ENCODE results near the gene HSPB2. TPM values are rescaled to one million over a fixed set of nuclear protein-coding genes. Genes with fewer than 3 reads are reported as not detected.
A peak's percentile ranks its signal among the peaks of the same experiment; 100 is the strongest.

HSPB2 gene
- total and polyA plus RNA-seq, 2 of the 8 experiments (the other 6 are each of a cell fraction or from before 2014, with no cell fraction given): 0.32 to 0.86 TPM

GRCh38 chr11:111878849-111879636, 33.5 kb upstream of the HSPB2 start, which contains the start of the genes CFAP68 and FDXACB1 (continued):
- TF ChIP-seq CHD7 (IDR thresholded peaks at IDR 0.05; ENCODE audit: insufficient replicate concordance, low read length) (no peak), ATF2 (IDR thresholded peaks at IDR 0.05; ENCODE audit: low read length) (no peak; the same call in 1 of the 2 replicates), SIN3A (conservative IDR thresholded peaks at IDR 0.05 in 1 of 2, IDR thresholded peaks at IDR 0.05 in 1 of 2; ENCODE audit: low read depth in 1 of 2, low read length in 2 of 2) (peak in 1 of 2 experiments; percentile 73; a peak in 2 of 4 replicates), EGR1 (IDR thresholded peaks at IDR 0.05; ENCODE audit: borderline replicate concordance, low read depth, low read length) (no peak), MAX (IDR thresholded peaks at IDR 0.05) (peak; percentile 48), SP1 (IDR thresholded peaks at IDR 0.05; ENCODE audit: low read depth, low read length) (peak; percentile 69; the same call in 1 of the 2 replicates), GTF2F1 (IDR thresholded peaks at IDR 0.05; ENCODE audit: borderline replicate concordance, low read depth, low read length) (no peak)
